IPS-11a (cell line): Measurements from ENCODE around the gene ACR.

Experiments used
- H3K4me3 ChIP-seq: one replicate; pipeline ENCODE4 v1.5.1; 2013; ENCODE audit warnings: low read depth, low read length, control low read depth

ACR gene

DNA sequence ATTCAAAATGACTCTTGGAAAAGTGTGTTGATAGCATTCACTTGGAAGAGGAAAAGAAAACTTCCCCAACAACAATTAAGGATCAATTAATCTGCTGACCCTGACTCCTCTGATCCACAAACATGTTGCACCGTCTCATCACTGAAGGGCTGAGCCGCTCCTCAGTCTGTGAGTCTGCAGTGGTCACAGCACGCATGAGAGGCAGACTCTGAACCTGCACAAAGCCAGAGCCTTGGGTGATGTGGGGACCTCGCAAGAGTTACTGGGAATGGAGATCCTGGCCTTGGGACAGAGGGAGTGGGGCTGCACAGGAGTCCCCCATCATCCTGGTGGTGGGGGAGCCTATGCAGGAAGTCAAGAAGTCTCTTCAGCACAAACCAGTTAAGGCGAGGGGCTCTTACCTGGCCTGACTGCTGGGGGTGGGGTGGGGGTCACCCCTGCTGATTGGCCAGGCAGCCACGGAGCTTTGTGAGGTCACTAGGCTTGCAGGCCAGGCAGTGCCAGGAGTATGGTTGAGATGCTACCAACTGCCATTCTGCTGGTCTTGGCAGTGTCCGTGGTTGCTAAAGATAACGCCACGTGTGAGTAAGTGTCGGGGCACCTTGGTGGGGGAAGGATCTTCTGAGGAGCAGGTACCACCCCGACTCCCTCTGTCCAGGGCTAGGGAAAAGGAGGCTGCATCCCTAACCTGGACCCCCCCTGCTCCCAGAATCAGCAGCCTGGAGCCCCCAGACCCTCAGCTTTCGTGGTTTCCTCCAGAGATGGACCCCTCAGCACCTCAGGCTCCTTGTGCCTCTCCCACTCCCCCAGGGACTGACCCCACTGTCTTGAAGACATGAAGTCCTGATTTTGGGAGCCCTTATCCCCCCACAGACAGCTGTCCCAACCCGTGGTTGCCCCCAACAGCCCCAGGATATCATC lies at the start of gene ACR:
Gene ACR (plus strand): TSS at position 477 of the 921 bp plus-strand sequence. CDS start 32 bp downstream, at position 509.
- no peak within 1 kb of the TSS for H3K4me3 ChIP-seq

DNA sequence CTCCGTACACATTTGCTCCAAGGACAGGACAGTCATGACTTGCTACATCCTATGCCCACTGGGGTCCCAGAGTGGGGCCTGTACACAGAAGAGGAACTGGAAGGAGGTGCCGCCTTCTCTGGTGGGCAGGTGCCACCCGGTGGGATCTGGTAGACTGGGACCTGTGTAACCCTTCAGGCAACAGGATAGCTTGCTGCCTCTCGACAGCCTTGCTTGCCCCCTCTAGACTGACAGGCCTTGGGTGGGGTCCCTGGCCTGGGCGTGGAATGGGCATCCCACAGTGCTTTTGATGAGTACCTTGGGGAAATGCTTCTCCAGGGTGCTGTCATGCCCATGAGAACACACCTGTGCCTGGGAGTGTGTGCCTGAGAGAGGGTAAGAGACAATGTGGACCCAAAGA lies 49.6 kb upstream of the ACR start:
- no peak overlapping the region for H3K4me3 ChIP-seq

DNA sequence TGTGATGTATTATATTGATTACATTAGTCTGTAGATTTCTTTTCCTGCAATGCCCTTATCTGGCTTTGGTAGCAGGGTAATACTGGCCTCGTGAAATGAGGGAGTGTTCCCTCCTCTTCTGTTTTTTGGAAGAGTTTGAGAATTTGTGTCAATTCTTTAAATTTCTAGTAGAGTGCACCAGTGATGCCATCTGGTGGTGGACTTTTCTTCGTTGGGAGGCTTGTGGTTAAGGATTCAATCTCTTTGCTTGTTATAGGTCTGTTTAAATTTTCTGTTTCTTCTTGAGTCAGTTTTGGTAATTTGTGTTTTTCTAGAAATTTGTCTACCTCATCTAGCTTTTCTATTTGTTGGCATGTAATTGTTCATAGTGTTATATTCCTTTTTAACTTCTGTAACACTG lies 46.5 kb upstream of the ACR start:
- H3K4me3 ChIP-seq, result no peak overlapping the region

DNA sequence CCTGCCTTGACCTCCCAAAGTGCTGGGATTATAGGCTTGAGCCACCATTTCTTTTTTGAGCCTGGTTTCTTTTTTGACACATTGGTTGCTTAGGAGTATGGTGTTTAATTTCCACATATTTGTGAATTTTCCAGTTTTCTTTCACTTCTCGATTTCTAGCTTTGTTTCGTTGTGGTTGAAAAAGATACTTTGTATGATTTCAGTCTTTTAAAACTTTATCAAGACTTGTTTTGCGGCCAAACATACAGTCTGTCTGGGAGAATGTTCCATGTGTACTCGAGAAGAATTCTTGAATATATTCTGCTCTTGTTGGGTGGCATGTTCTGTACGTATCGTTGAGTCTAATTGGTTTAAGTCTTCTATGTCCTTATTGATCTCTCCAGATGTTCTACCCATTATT lies 44.5 kb upstream of the ACR start:
- H3K4me3 ChIP-seq, result no peak overlapping the region

DNA sequence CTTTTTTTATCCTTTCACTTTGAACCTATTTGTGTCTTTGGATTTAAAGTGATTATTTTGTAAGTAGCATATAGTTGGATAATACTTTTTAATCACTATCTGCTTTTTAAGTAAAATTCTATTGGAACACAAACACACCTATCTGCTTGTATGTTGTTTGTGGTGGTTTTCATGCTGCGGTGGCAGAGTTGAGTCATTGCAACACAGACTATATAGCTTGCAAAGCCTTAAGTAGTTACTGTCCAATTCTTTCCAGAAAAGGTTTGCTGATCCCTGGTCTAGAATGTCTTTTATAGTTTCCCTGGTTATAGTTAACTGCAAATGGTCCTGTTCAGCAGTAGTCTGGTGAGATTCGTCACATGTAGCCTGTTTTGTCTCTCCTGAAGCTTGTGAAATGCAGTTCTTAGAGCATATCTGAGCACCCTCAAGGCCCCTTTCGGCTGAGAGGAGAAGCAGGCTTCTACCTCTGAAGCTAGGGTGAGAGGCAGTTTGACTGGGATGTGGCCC lies 43.9 kb upstream of the ACR start:
- no peak overlapping the region for H3K4me3 ChIP-seq

DNA sequence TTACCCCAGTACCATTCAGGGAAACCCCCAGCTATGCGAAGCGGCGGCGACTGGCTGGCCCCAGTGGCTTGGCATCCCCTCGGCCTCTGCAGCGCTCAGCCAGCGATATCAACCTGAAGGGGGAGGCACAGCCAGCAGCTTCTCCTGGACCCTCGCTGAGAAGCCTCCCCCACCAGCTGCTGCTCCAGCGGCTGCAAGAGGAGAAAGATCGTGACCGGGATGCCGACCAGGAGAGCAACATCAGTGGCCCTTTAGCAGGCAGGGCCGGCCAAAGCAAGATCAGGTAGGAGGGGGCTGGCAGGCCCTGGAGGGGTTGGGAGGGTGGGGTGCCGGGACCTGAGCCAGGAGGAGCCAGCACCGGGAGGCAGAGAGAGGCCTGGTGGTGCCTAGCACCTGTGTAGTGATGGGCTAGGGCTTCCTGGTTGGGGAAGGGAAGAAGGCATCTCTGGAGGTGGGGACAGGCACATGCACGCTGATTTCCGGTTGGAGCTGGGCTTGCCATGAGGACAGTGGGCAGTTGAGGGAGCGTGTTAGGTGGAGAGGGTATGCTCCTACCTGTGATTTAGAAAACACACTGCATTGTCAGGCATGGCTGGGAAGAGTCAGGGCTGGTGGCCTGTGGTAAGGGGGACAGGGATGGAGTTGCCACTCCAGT lies 43.1 kb upstream of the ACR start:
- no peak overlapping the region for H3K4me3 ChIP-seq

DNA sequence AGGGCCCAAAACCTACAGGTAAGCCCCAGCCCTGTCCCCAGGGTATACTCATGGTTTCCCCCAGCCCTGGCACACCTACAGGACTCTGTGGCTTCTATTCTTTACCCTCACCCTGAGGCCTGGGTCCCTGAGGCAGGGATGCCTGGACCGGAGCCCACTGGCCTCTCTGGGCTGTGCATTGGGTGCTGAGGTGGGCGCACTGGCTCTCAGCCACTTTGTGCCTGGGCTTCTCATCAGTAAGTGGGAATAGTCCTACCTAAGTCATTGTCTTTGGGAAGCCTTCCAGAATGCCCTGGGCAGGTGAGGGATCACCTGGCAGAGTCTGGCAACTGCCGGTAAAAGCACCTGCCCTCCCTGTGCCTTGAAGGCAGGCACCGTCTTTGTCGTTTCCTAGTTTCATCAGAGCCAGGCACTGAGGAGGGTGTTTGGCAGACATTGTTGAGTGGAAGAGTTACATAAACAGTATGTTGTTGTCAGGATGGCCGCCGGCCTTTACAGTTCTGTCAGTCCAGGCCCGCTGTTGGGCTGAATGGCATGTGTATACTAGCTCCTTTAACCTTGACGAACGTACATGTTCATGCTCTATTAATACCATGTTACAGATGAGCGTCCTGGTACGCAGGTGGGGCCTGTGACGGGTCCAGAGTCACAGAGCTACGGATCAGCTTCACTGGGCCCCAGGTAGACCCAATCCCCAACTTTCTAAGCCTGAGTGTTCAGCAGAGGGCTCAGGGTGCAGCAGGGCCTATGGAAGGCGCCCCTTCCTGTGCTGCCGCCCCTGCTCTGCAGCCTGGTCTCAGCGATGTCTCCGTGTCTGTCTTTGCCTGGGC lies 42.4 kb upstream of the ACR start:
- no peak overlapping the region for H3K4me3 ChIP-seq

DNA sequence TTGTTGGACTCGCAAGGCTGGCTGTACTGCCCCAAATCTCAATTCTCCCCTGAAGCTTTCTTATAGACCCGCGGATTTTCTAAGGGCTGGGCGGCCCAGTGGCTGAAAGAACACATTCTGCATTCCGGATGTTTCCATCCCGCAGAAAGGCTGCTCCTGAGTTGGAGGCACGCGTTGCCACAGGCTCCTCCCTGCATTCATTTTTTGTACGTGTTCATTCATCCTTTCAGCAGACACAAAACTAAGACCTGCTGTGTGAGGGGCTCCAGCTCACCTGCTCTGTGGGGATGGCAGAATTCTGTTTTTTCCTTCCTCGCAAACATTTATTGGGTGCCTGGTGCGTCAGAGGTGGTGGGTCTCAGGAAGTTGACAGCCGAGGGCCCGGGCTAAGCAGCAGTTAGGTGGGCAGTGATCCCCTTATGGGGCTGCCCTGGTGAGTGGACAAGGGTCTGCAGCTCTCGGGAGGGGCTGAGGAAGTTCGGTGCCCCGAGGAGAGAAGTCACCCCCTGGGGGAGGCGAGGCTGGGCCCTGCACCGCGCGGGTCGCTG lies 41.7 kb upstream of the ACR start:
- H3K4me3 ChIP-seq, result no peak overlapping the region

DNA sequence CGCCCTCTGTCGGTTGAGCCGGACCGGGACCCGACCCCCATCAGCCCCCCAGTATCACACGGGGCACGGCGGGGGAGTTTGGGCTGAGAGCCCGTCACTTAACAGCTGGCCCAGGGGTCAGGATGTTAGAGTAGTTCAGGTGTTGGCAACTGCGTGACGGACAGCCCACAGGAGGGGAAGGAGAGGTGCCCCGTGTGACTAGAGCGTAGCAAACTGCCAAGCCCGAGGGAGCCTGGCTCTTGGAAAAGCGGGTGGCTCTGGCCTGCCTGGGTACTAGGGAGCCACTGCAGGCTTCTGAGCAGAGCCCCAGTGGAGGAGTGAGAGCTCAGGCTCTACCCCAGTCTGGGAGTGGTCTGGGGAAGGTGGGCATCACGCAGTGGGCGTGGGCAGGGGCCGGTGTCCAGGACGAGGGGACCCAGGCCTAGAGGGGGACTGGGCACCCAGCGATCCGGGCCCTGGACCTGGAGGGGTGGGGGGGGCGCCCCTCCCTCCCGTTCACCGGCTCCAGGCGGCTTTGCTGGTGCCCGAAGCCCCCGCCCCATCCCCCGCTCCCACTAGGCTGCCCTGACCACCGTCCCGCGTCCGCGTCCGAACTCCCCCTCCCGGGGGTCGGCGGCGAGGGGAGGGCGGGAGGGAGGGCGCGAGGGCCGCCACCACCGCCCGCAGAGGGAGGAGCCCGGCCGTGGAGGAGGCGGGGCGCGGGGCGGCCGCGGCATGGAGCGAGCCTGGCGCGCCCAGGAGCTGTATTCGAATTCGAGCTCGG lies 41.0 kb upstream of the ACR start:
- H3K4me3 ChIP-seq, result no peak overlapping the region

DNA sequence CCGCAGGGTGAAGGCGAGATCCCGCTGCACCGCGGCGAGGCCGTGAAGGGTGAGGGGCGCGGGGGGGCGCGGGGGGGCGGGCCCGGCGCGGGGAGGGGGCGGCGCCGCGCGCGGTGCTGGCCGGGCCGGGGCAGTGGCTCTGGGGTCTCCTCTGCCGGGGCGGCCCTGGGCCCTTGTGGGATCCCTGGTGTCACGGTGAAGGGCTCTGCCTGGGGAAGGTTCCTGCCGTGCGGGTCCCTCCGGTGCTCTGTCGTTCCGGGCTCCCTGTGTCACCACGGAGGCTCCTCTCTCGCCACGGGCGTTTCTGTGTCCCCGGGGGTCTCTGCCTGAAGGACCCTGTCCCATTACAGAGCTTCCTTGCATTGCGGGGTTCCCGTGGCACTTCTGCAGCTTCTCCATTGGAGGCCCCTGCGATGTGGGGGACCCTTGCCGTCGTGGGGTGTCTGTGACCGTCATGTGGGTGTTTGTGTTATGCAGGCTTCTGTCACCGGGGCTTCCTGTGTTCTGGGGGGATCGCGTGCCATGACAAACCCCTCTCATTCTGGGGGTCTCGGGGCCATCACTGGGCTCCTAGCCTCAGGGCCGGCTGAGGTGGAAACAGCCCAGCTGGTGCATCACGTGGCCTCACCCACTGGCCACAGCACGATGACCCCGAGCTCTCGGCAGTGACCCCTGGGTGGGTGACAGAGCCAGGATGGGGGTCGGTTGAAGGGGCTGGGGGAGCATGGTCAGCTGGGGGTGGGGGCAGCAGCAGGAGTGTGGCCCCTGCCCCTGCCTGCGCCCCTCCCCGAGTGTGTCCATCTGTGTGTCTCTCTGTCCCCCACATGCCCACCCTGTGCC lies 40.1 kb upstream of the ACR start:
- H3K4me3 ChIP-seq, result no peak overlapping the region

DNA sequence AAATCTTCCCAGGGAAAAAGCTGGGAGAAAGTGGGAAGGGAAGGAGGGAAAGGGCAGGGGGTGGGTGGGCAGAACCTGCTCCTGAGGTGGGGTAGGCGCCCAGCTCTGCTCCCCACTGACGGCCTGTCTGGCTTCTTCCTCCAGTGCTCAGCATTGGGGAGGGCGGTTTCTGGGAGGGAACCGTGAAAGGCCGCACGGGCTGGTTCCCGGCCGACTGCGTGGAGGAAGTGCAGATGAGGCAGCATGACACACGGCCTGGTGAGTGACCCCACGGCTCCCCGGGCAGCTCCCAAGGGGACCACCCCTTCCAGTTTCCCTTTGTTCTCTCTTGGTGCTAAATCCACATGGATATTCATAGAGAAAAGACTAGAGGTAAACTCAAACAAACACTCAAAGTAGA lies 39.5 kb upstream of the ACR start:
- no peak overlapping the region for H3K4me3 ChIP-seq

DNA sequence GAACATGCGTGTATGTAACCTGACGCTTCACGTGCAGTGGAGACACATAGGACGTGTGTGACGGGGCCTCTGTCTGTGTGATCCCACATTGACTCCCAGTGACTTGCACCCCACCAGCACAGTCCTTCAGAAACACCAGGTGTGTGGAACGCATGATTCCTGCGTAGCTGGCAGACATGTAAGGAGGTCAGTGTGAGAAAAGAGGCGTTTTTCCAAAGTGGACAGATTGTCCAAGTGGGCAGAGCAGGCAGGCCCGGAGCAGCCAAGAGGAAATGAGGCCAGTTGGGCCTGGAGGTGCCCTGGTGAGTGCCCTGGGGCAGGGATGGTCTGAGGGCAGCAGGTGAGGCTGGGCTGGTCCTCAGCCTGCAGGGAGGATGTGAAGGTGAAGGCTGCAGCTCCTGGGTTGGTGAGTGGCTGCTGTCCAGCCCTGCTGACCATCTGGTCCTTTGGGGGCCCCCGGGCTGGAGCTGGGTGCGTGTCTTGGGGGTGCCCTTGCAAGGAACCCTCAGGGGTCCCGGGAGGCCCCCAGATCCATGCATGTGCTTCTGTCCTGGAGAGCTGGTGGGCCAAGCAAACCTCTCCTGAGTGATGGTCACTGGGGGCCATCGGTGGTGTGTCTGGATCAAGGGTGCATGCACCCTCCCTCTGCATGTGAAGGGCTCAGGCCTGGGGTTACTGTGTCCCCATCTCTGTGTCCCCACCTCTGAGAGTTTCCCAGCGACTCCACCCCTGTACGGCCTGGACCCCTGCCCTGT lies 38.8 kb upstream of the ACR start:
- H3K4me3 ChIP-seq, result no peak overlapping the region

DNA sequence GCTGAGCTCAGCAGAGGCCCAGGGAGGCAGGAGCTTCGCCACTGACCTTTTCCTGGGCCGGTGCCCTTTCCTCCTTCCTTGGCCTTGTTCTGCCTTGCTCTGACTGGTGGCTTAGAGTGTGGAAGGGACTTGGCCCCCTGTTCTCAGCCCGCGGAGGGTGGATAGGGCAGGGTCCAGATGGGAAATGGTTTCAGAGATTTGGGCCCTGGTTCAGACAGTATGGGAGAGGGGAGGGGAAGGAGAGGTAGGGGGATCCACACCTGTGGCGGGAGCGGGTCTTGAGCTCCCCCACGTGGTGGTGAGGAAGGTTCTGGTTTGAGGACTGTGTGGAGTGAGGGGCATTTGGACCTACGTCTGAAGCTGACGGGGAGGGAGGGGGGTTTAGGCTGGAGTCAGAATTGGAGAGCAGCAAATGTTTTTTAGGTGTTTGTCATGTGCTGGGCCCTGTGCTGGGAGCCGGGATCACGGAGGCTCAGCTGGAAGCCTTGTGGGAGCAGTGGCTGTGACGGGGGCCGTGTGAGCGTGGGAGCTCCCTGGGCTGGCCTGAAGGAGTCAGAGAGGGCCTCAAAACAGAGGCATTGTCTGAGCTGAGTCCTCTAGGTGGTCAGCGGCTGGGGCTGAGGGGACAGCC lies 38.1 kb upstream of the ACR start:
- no peak overlapping the region for H3K4me3 ChIP-seq

DNA sequence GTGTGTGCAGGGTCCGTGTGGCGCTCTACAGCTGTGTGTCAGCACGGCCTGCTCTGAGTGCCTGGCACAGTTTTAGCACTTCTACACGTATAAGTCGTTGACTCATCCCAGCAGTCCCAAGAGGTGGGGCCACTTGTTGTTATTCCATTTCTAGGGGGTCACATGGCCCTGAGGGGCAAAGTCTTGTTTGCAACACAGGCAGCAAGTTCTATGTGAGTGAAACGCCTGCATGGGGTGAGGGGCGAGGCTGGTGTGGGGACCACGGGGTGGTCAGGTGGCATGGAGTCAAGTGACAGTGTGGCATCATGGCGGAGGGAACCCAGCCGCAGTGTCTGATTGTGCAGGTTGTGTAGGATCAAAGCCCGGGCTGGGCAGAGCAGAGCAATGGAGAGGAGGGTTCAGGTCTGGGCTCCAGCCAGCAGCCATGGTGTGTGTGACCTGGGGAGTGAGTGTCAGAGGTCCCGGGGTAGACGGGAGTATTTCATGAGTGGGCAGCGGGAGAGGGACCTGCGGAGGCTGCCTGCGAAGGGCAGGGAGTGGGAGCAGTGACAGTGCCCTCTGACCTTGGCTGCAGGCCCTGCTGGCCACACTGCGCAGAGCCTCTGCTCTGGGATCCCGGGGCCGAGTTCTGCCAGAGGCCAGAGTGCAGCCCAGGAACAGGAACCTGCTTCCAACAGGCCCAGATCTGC lies 37.5 kb upstream of the ACR start:
- H3K4me3 ChIP-seq, result no peak overlapping the region

DNA sequence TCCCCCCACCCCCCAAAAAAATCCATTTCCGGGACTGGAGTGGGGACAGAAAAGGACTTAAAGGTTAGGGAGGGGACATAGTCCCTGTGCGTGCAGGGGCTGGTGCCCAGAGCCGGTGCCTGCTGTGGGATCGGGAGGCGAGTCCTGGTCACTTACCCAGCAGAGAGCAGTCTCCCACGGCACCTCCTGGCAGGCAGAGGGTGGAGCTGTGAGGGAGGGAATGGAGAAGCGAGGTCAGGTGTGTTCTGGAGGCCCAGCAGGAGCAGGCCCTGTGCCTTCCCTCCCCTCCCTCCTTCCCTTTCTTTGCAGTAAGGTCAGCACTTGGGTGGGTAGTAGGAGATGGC lies 37.0 kb upstream of the ACR start:
- no peak overlapping the region for H3K4me3 ChIP-seq

DNA sequence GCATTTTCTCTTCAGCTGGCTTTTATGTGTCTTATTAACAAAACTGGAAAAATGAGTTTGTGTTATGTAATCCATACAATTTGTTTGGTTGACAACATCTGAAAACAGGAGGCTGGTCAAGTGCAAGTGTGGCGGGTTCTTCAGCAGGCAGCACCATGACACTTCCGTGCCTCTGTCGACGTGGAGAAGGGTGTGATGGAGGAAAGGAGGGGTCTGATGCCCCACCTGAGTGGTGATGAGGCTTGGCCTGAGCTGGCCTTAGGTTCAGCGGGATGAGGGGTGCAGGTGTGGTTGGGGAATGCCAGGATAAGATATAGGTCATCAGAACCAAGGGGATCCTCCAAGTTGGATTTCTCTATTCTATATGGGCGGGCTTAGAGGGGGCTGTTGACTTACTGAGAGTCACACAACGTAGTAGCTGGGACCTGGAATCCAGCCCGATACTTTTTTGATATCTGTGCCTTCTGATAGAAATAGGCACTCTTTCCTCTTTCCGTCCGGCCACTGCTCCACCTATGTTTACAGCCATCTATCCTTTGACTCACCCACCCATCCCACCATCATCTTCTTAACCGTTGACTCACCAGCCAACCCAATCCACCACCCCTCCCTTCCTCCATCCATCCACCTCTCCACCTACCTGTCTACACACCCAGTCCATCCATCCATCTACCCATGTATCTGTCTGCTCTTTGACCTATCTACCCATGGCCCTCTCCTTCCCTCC lies 36.4 kb upstream of the ACR start:
- H3K4me3 ChIP-seq, result no peak overlapping the region

DNA sequence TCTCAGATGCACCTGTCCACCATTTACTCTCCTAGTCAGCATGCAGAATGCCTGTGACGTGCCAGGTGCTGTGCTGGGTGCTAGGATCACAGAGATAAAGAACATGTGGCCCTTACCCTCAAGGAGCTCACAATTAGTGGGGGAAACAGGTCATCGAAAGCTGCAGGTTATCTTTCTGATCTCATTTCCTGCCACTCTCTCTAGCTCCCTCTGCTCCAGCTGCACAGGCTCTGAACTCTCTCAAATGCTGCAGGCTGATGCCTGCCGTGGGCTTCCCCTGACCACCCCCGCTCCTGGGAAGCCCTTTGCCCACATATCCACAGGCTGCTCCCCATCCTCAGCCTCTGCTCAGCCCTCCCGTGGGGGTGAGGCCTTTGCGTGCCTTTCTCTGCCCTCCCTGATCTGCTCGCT lies 35.7 kb upstream of the ACR start:
- no peak overlapping the region for H3K4me3 ChIP-seq
